Astrocyte (in vitro differentiated cells and primary cell): ENCODE measurements around the gene ACSS3. TPM values are rescaled to one million over a fixed set of nuclear protein-coding genes. Genes with fewer than 3 reads are reported as not detected.

Source experiments
- DNase-seq: peaks from one replicate; pipeline ENCODE4 v3.0.0-alpha.2; 2010; ENCODE audit warnings: low read depth
- FAIRE-seq: peaks from 2 replicates; lab custom pipeline; 2011; peaks lifted over from hg19 to GRCh38; lab: Jason Lieb, UNC
- H2AFZ ChIP-seq: 2 replicates; pipeline ENCODE4 v1.6.0; 2012; ENCODE audit warnings: low read depth, low read length, inconsistent platforms
- H3K27ac ChIP-seq: 2 replicates; pipeline ENCODE4 v1.5.1; 2011; ENCODE audit warnings: low read depth, low read length, inconsistent platforms
- H3K27me3 ChIP-seq: 2 replicates; pipeline ENCODE4 v1.6.0; 2011; ENCODE audit warnings: low read length, inconsistent platforms; ENCODE audit not compliant: insufficient read depth
- H3K36me3 ChIP-seq: 2 replicates; pipeline ENCODE4 v1.5.1; 2011; ENCODE audit warnings: low read length, inconsistent platforms; ENCODE audit not compliant: insufficient read depth
- H3K4me1 ChIP-seq: 2 replicates; pipeline ENCODE4 v1.5.1; 2011; ENCODE audit warnings: low read length, inconsistent platforms; ENCODE audit not compliant: insufficient read depth
- H3K4me2 ChIP-seq: 2 replicates; pipeline ENCODE4 v1.6.0; 2012; ENCODE audit warnings: low read length, inconsistent platforms
- H3K4me3 ChIP-seq: 2 replicates; pipeline ENCODE4 v1.5.1; 2011; ENCODE audit warnings: low read depth, mild to moderate bottlenecking, low read length, inconsistent platforms; ENCODE audit not compliant: insufficient read depth
- H3K79me2 ChIP-seq: 2 replicates; pipeline ENCODE4 v1.6.0; 2012; ENCODE audit warnings: mild to moderate bottlenecking, low read length, inconsistent platforms; ENCODE audit not compliant: insufficient read depth
- H3K9ac ChIP-seq: 2 replicates; pipeline ENCODE4 v1.6.0; 2012; ENCODE audit warnings: mild to moderate bottlenecking, low read length, inconsistent platforms
- H3K9me3 ChIP-seq: 2 replicates; pipeline ENCODE4 v1.5.1; 2012; ENCODE audit warnings: low read depth, mild to moderate bottlenecking, low read length, inconsistent platforms; ENCODE audit not compliant: insufficient read depth
- H4K20me1 ChIP-seq: 2 replicates; pipeline ENCODE4 v1.6.0; 2012; ENCODE audit warnings: low read length, inconsistent platforms; ENCODE audit not compliant: insufficient read depth
- H3K27ac Mint-ChIP-seq: one replicate; pipeline ENCODE4 v1.8.0; 2021; ENCODE audit warnings: mild to moderate bottlenecking, mixed read lengths; ENCODE audit not compliant: unreplicated experiment
- H3K27me3 Mint-ChIP-seq: one replicate; pipeline ENCODE4 v1.8.0; 2021; ENCODE audit warnings: low read depth, mixed read lengths; ENCODE audit not compliant: unreplicated experiment
- H3K36me3 Mint-ChIP-seq: one replicate; pipeline ENCODE4 v1.8.0; 2021; ENCODE audit warnings: low read depth, mixed read lengths; ENCODE audit not compliant: unreplicated experiment
- H3K4me1 Mint-ChIP-seq: one replicate; pipeline ENCODE4 v1.8.0; 2021; ENCODE audit warnings: low read depth, mixed read lengths; ENCODE audit not compliant: unreplicated experiment
- H3K4me3 Mint-ChIP-seq: one replicate; pipeline ENCODE4 v1.8.0; 2021; ENCODE audit warnings: mild to moderate bottlenecking, moderate library complexity, mixed read lengths; ENCODE audit not compliant: unreplicated experiment
- H3K9me3 Mint-ChIP-seq: one replicate; pipeline ENCODE4 v1.8.0; 2021; ENCODE audit warnings: mild to moderate bottlenecking, mixed read lengths; ENCODE audit not compliant: unreplicated experiment
- EZH2 ChIP-seq: IDR thresholded peaks from 2 replicates; pipeline ENCODE4 v1.6.1; 2012; ENCODE audit warnings: mild to moderate bottlenecking, low read length, inconsistent platforms; ENCODE audit not compliant: insufficient read depth
- total RNA-seq: library from RNA; stranded (reverse); gene quantifications from 2 replicates; pipeline ENCODE4 v1.2.1, GENCODE V29; 2021
- TF ChIP-seq, protein P1 (sequence below): IDR thresholded peaks from 2 replicates; pipeline ENCODE4 v1.5.1; 2011; ENCODE audit warnings: low read depth, mild to moderate bottlenecking, inconsistent platforms, low read length, moderate library complexity; ENCODE audit not compliant: insufficient read depth

Gene ACSS3
- total RNA-seq, 1 donor from 2014 or later: 13.9 TPM

DNA sequence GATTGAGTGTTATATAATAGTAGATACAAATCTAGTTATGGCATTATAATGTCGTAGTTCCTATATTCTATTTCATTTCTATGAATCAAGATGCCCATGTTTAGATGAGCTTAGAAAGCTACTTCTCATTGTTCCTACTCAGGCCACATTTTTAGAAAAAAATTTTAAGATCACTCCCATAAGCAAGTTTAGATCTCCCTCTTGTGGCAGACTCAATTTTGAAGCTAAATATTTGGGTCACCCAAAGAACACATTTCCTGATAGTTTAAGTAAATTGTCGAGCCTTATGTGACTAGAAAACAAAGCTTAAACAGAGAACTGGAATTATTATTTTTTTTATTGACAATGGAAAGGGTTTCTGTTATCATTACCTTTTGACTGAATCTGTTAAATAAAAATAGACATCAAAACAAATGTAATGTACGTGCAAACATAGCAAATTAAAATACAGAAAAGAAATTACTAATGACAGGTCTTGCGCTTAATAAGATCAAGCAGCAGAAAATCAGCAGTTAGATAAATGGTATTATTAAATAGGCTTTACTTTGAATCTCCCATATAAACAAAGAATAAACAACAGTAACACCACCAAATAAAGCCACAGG, 180.2 kb downstream of the ACSS3 start:
- Histone ChIP-seq H3K4me2 (no peak overlapping the region), H3K9me3 (no peaks in the 10 kb centered on the region), H3K9ac (no peak overlapping the region), H4K20me1 (no peaks in the 10 kb centered on the region), H3K36me3 (no peaks in the 10 kb centered on the region), H2AFZ (no peak overlapping the region), H3K4me1 (no peaks in the 10 kb centered on the region), H3K27ac (no peak overlapping the region), H3K4me3 (no peak overlapping the region), H3K79me2 (no peaks in the 10 kb centered on the region), H3K27me3 (no peaks in the 10 kb centered on the region)
- Mint-ChIP-seq H3K9me3 (no peaks in the 10 kb centered on the region), H3K36me3 (no peaks in the 10 kb centered on the region), H3K4me1 (peaks cover 10% of the 10 kb centered on the region), H3K27me3 (no peaks in the 10 kb centered on the region), H3K27ac (no peak overlapping the region), H3K4me3 (no peak overlapping the region)
- FAIRE-seq: no peak
- no peak for TF ChIP-seq EZH2
- TF ChIP-seq, protein P1, sequence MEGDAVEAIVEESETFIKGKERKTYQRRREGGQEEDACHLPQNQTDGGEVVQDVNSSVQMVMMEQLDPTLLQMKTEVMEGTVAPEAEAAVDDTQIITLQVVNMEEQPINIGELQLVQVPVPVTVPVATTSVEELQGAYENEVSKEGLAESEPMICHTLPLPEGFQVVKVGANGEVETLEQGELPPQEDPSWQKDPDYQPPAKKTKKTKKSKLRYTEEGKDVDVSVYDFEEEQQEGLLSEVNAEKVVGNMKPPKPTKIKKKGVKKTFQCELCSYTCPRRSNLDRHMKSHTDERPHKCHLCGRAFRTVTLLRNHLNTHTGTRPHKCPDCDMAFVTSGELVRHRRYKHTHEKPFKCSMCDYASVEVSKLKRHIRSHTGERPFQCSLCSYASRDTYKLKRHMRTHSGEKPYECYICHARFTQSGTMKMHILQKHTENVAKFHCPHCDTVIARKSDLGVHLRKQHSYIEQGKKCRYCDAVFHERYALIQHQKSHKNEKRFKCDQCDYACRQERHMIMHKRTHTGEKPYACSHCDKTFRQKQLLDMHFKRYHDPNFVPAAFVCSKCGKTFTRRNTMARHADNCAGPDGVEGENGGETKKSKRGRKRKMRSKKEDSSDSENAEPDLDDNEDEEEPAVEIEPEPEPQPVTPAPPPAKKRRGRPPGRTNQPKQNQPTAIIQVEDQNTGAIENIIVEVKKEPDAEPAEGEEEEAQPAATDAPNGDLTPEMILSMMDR: peak; percentile 61
- peak; percentile 36 for DNase-seq

DNA sequence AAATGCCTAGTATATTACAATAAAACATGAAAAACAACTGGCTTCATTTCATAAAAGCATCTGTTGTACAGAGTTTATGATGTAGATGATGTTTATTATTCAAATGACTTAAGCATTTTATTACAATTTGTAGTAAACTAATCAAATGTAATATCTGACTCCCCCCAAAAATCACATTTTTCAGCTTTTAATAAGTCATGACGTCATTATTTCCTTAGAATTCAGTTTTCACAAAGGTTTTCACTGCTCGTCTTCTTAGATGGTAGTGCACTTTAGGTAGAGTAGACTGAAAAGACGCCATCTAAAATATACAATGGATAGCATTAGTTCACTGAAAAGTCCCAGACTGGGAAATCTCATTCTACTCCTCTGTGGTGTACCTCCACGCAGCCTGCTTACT, 181.5 kb downstream of the ACSS3 start:
- Histone ChIP-seq H3K9me3 (no peaks in the 10 kb centered on the region), H3K27me3 (no peaks in the 10 kb centered on the region), H3K79me2 (no peaks in the 10 kb centered on the region), H2AFZ (no peak overlapping the region), H3K4me3 (no peak overlapping the region), H4K20me1 (no peaks in the 10 kb centered on the region), H3K9ac (no peak overlapping the region), H3K4me2 (no peak overlapping the region), H3K4me1 (no peaks in the 10 kb centered on the region), H3K36me3 (no peaks in the 10 kb centered on the region), H3K27ac (no peak overlapping the region)
- TF ChIP-seq, protein P1: no peak
- no peak for TF ChIP-seq EZH2
- H3K9me3 Mint-ChIP-seq: no peaks in the 10 kb centered on the region
- peaks cover 10% of the 10 kb centered on the region for H3K4me1 Mint-ChIP-seq
- H3K27ac Mint-ChIP-seq: no peak overlapping the region
- H3K36me3 Mint-ChIP-seq: no peaks in the 10 kb centered on the region
- no peaks in the 10 kb centered on the region for H3K27me3 Mint-ChIP-seq
- no peak overlapping the region for H3K4me3 Mint-ChIP-seq
- DNase-seq: no peak
- FAIRE-seq: no peak

DNA sequence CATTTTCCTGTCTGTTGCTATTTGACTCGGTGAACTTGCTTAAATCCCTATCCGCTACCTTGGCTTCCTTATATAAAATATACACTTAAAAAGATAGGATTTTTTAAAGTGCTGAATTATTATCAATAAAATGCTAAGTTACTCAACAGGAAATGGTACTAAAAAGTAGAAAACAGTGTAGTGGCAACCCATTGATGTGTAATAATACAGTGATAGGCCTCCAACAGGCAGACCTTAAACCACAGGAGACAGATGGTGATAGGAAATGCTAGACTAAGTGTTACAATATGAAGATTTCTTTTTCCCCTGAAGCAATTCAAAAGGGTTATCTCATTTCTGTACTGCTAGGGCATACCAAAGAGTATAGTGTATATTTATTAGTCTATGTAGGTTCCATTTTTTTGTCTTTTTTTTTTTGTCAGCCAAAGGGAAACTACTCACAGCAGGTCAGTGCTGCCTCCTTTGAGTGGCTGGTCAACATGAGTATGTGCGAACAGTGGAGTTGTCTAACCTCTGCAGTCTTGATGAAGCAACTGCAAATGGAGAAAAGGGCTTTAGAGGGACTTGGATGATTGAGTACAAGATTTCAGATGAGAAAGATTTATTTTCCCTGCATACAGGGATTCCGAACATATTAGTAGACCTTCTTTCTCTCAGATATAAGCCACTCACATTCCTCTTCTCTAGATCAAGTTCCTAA, 183.8 kb downstream of the ACSS3 start:
- H3K9me3 Mint-ChIP-seq: no peaks in the 10 kb centered on the region
- Histone ChIP-seq H3K79me2 (no peaks in the 10 kb centered on the region), H3K9ac (no peak overlapping the region), H3K27me3 (no peaks in the 10 kb centered on the region), H3K4me2 (no peak overlapping the region), H3K4me1 (no peaks in the 10 kb centered on the region), H4K20me1 (no peaks in the 10 kb centered on the region), H2AFZ (no peak overlapping the region), H3K4me3 (no peak overlapping the region), H3K36me3 (no peaks in the 10 kb centered on the region), H3K27ac (no peak overlapping the region), H3K9me3 (no peaks in the 10 kb centered on the region)
- FAIRE-seq (no peak), DNase-seq (no peak)
- no peak overlapping the region for H3K27ac Mint-ChIP-seq
- no peak for TF ChIP-seq EZH2
- TF ChIP-seq, protein P1: no peak
- no peak overlapping the region for H3K4me3 Mint-ChIP-seq
- H3K36me3 Mint-ChIP-seq: no peaks in the 10 kb centered on the region
- H3K27me3 Mint-ChIP-seq: no peaks in the 10 kb centered on the region
- H3K4me1 Mint-ChIP-seq: peaks cover 5% of the 10 kb centered on the region
